ENCODE data around the gene MSI2.

MSI2 gene

GRCh38 chr17:57651451-57651850 lies 395.1 kb downstream of the MSI2 start:
- intact Hi-C loops (cut with DNase I) = no loop called here

GRCh38 chr17:57651996-57652395 lies 395.7 kb downstream of the MSI2 start:
- intact Hi-C loops (cut with DNase I) = no loop called here
- no peak for DNase-seq

More at GRCh38 chr17:57651451-57651850, 395.1 kb downstream of the MSI2 start:
- DNase-seq = no peak

GRCh38 chr17:57652811-57653210 lies 396.5 kb downstream of the MSI2 start:
- DNase-seq = no peak
- intact Hi-C loops (cut with DNase I) = no loop called here

- DNase-seq = no peak
- intact Hi-C loops (cut with DNase I) = no loop called here
Observed at GRCh38 chr17:57653279-57653678, 397.0 kb downstream of the MSI2 start.

GRCh38 chr17:57654040-57654775 lies 397.9 kb downstream of the MSI2 start:
- no peak for DNase-seq
- intact Hi-C loops (cut with DNase I) = no loop called here

- intact Hi-C loops (cut with DNase I) = no loop called here
Observed at GRCh38 chr17:57655553-57655952, 399.2 kb downstream of the MSI2 start.

GRCh38 chr17:57657211-57657610 lies 400.9 kb downstream of the MSI2 start:
- DNase-seq = peak in 19 of 42 donors; percentile 9 to 68 (median 39)
- intact Hi-C loops (cut with DNase I) = no loop called here

More at GRCh38 chr17:57655553-57655952, 399.2 kb downstream of the MSI2 start:
- DNase-seq = no peak

GRCh38 chr17:57662041-57662440 lies 405.7 kb downstream of the MSI2 start:
- DNase-seq = no peak
- intact Hi-C loops (cut with DNase I) = loop anchor here (10.0 kb wide), 1 partner anchor 407 kb away; the partner anchor contains the start of gene MSI2

GRCh38 chr17:57662644-57663308 lies 406.5 kb downstream of the MSI2 start:
- intact Hi-C loops (cut with DNase I) = loop anchor here (10.0 kb wide), 1 partner anchor 408 kb away; the partner anchor contains the start of gene MSI2
- DNase-seq = peak; percentile 95 to 100 (median 99)

GRCh38 chr17:57663326-57664070 lies 407.2 kb downstream of the MSI2 start:
- intact Hi-C loops (cut with DNase I) = loop anchor here (10.0 kb wide), 1 partner anchor 409 kb away; the partner anchor contains the start of gene MSI2
- DNase-seq = peak in 27 of 42 donors; percentile 9 to 63 (median 35)

- intact Hi-C loops (cut with DNase I) = loop anchor here (10.0 kb wide), 1 partner anchor 410 kb away; the partner anchor contains the start of gene MSI2
- DNase-seq = peak in 11 of 42 donors; percentile 19 to 52 (median 34)
Observed at GRCh38 chr17:57665128-57665527, 408.8 kb downstream of the MSI2 start.

GRCh38 chr17:57665696-57666095 lies 409.4 kb downstream of the MSI2 start:
- intact Hi-C loops (cut with DNase I) = loop anchor here (10.0 kb wide), 1 partner anchor 411 kb away; the partner anchor contains the start of gene MSI2
- peak in 7 of 42 donors; percentile 4 to 41 (median 23) for DNase-seq

- intact Hi-C loops (cut with DNase I) = loop anchor here (10.0 kb wide), 1 partner anchor 412 kb away; the partner anchor contains the start of gene MSI2
- peak in 9 of 42 donors; percentile 6 to 39 (median 11) for DNase-seq
Observed at GRCh38 chr17:57666201-57666870, 410.0 kb downstream of the MSI2 start.

- intact Hi-C loops (cut with DNase I) = loop anchor here (10.0 kb wide), 1 partner anchor 412 kb away; the partner anchor contains the start of gene MSI2
- peak in 10 of 42 donors; percentile 1 to 39 (median 13) for DNase-seq
Observed at GRCh38 chr17:57666946-57667345, 410.6 kb downstream of the MSI2 start.

GRCh38 chr17:57667461-57667923 lies 411.2 kb downstream of the MSI2 start:
- DNase-seq = peak in 14 of 42 donors; percentile 0 to 41 (median 16)
- intact Hi-C loops (cut with DNase I) = loop anchor here (10.0 kb wide), 1 partner anchor 413 kb away; the partner anchor contains the start of gene MSI2

GRCh38 chr17:57668332-57668731 lies 412.0 kb downstream of the MSI2 start:
- peak in 7 of 42 donors; percentile 2 to 21 (median 5) for DNase-seq
- intact Hi-C loops (cut with DNase I) = loop anchor here (10.0 kb wide), 1 partner anchor 414 kb away; the partner anchor contains the start of gene MSI2

- intact Hi-C loops (cut with DNase I) = loop anchor here (5.0 to 10.0 kb wide), 2 partner anchors 73 to 415 kb away; partner anchors contain the start of gene MSI2
- DNase-seq = peak in 6 of 42 donors; percentile 0 to 35 (median 22)
Observed at GRCh38 chr17:57669671-57670529, 413.6 kb downstream of the MSI2 start.
